GM12872 (cell line): ENCODE results near the gene TTI1.

Experiments used
- CTCF ChIP-seq: IDR thresholded peaks from 3 replicates; pipeline ENCODE4 v1.5.1; 2011; ENCODE audit warnings: low read depth, mild to moderate bottlenecking, low read length, moderate library complexity; ENCODE audit not compliant: insufficient read depth

Gene TTI1

GRCh38 chr20:38008233-38008944 is 24.9 kb downstream of the TTI1 start:
- no peak for TF ChIP-seq CTCF

- TF ChIP-seq CTCF, result no peak
Measured at GRCh38 chr20:38007526-38007925, 25.7 kb downstream of the TTI1 start.

- TF ChIP-seq CTCF, result no peak
Measured at GRCh38 chr20:38005903-38006302, 27.4 kb downstream of the TTI1 start.

- no peak for TF ChIP-seq CTCF
Measured at GRCh38 chr20:38004416-38004815, 28.8 kb downstream of the TTI1 start.

- TF ChIP-seq CTCF, result no peak
Measured at GRCh38 chr20:38002422-38002821, 30.8 kb downstream of the TTI1 start.

GRCh38 chr20:38001981-38002380 is 31.3 kb downstream of the TTI1 start:
- TF ChIP-seq CTCF, result no peak

GRCh38 chr20:38001173-38001875 is 31.9 kb downstream of the TTI1 start:
- TF ChIP-seq CTCF, result no peak
